Lower lobe of right lung (tissue), 2 donors: ENCODE data around the gene CHST2. TPM values are rescaled to one million over a fixed set of nuclear protein-coding genes. Genes with fewer than 3 reads are reported as not detected.

Experiments
- ATAC-seq, 2 donors: fragments of 200-7000 bp; cut with Tn5 transposase; one replicate each; pipeline ENCODE4 v1.9.1; 2020 to 2022; ENCODE audit warnings: mild to moderate bottlenecking in 2 of 2, moderate library complexity in 2 of 2
- DNase-seq: peaks from one replicate; pipeline ENCODE4 v3.0.0-alpha.2; 2020
- H3K27ac ChIP-seq: fragments of 200-600 bp; one replicate; pipeline ENCODE4 v1.8.0; 2022
- H3K27me3 ChIP-seq: fragments of 200-600 bp; one replicate; pipeline ENCODE4 v1.8.0; 2022; ENCODE audit warnings: low read depth
- H3K36me3 ChIP-seq: fragments of 200-600 bp; one replicate; pipeline ENCODE4 v1.8.0; 2022; ENCODE audit warnings: mild to moderate bottlenecking
- H3K4me1 ChIP-seq: fragments of 200-600 bp; one replicate; pipeline ENCODE4 v1.8.0; 2022
- H3K4me3 ChIP-seq: fragments of 200-600 bp; one replicate; pipeline ENCODE4 v1.8.0; 2022; ENCODE audit warnings: mild to moderate bottlenecking
- H3K9me3 ChIP-seq: fragments of 200-600 bp; one replicate; pipeline ENCODE4 v1.8.0; 2022
- intact Hi-C: fragments of 100-400 bp; cut with DNase I; formaldehyde crosslinking; loops from one replicate; pipeline ENCODE4 v1.11.0; 2022
- total RNA-seq: library from RNA; stranded (reverse); fragmentation: NEBNext Ultra II Directional; extraction: Animal tissue kit (Norgen Biotek cat#: 25700); gene quantifications from one replicate; pipeline ENCODE4 v1.2.1, GENCODE V29; 2021
- TF ChIP-seq, protein P1 (sequence below): fragments of 200-600 bp; IDR thresholded peaks from one replicate; pipeline ENCODE4 v1.8.0; 2022; ENCODE audit warnings: antibody characterized with exemption, mild to moderate bottlenecking
- donor health status: DM: no; HTN: yes; CAD: no; lungs with severe emphysema.

CHST2 gene
- total RNA-seq, 1 donor from 2014 or later: 6.2 TPM

DNA sequence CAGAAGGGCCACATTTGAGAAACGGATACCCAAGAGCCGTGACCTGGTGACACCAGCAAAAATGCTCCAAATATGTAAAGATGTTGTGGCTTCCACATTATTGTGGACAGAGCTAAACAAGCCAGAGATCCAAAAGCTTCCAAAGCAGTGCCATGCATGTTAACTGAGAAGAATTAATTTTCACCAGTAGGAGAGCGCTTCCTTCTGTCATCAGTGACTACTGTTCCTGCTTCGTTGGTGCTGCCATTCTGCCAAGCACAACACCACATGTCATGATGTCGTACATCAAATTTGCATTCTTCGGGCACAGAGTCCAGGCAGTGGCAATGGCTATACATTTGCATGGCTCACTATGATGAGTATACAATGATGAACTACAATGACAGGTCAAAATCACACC is 19.1 kb upstream of the CHST2 start:
- Histone ChIP-seq H3K27me3 (no peaks in the 10 kb centered on the region), H3K27ac (no peak overlapping the region), H3K4me3 (no peak overlapping the region), H3K36me3 (no peaks in the 10 kb centered on the region), H3K9me3 (peaks cover 11% of the 10 kb centered on the region), H3K4me1 (no peaks in the 10 kb centered on the region)
- TF ChIP-seq, protein P1, sequence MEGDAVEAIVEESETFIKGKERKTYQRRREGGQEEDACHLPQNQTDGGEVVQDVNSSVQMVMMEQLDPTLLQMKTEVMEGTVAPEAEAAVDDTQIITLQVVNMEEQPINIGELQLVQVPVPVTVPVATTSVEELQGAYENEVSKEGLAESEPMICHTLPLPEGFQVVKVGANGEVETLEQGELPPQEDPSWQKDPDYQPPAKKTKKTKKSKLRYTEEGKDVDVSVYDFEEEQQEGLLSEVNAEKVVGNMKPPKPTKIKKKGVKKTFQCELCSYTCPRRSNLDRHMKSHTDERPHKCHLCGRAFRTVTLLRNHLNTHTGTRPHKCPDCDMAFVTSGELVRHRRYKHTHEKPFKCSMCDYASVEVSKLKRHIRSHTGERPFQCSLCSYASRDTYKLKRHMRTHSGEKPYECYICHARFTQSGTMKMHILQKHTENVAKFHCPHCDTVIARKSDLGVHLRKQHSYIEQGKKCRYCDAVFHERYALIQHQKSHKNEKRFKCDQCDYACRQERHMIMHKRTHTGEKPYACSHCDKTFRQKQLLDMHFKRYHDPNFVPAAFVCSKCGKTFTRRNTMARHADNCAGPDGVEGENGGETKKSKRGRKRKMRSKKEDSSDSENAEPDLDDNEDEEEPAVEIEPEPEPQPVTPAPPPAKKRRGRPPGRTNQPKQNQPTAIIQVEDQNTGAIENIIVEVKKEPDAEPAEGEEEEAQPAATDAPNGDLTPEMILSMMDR: no peak
- intact Hi-C loops: no loop called here
- no peak for ATAC-seq
- no peak for DNase-seq

DNA sequence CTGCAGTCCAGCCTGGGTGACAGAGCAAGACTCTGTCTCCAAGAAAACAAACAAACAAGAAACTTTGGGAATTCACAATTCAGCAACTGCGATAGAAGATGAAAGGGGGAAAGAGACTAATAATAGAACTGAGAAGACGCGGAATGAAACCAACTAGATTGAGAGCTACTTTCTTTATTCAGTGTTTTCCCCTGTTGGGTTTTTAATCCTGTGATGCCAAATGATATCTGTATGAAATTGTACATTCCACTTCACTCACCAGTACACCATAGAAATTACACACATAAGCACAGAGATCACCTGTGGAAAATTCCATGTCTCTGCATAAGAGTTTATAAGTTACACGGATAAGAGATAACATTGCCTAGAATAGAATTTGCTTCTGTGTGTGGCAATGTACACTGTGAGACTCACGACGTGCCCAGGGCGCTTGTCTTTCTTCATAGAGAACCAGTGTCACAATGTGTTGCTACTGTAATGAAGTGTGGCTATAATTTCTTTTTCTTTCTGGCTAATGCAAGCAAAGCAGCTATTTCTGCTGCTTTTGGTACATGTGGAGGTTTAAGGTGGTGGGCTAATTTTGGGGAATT is 17.7 kb upstream of the CHST2 start:
- DNase-seq: no peak
- Histone ChIP-seq H3K4me1 (no peaks in the 10 kb centered on the region), H3K36me3 (no peaks in the 10 kb centered on the region), H3K9me3 (peaks cover 19% of the 10 kb centered on the region), H3K4me3 (no peak overlapping the region), H3K27me3 (no peaks in the 10 kb centered on the region), H3K27ac (no peak overlapping the region)
- intact Hi-C loops: no loop called here
- ATAC-seq: no peak
- TF ChIP-seq, protein P1: no peak

DNA sequence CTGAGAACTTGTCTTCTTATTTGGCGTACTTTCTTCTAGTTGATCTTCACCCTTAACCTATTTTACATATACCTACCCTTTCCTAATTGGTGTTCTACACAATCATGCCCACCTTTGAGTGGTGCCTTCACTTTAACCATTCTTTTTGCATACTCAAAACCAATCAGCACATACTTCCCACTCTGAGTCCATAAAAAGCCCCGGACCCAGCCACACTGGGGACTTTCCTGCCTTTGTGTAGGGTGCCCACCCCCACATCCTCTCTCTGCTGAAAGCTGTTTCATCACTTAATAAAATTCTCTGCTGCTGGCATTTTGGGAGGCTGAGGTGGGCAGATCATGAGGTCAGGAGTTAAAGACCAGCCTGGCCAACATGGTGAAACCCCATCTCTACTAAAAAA is 15.9 kb upstream of the CHST2 start:
- Histone ChIP-seq H3K36me3 (no peaks in the 10 kb centered on the region), H3K27me3 (no peaks in the 10 kb centered on the region), H3K4me1 (no peaks in the 10 kb centered on the region), H3K4me3 (no peak overlapping the region), H3K27ac (no peak overlapping the region), H3K9me3 (peaks cover 19% of the 10 kb centered on the region)
- intact Hi-C loops: no loop called here
- TF ChIP-seq, protein P1: no peak
- ATAC-seq (no peak), DNase-seq (no peak)

DNA sequence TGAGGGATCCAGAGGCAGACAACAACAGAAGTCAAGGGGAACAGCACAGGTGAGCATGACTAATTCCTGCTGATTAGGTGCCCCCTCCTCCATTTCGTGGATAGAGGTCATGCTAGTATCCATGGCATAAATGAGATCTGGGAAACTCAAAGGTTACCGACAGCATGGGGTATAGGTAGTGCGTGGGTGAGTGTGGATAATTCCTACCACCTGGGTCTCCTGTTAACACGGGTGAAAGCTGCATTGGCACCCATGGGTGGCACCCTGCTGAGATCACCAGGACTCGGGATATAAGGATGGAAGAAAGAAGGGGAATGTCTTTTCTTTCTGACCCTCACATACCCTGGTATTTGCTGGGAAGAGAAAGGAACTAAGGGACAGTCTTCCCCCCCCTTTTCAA is 14.4 kb upstream of the CHST2 start:
- Histone ChIP-seq H3K4me1 (no peaks in the 10 kb centered on the region), H3K27me3 (no peaks in the 10 kb centered on the region), H3K9me3 (peaks cover 19% of the 10 kb centered on the region), H3K4me3 (no peak overlapping the region), H3K36me3 (no peaks in the 10 kb centered on the region), H3K27ac (no peak overlapping the region)
- DNase-seq (no peak), ATAC-seq (no peak)
- intact Hi-C loops: no loop called here
- TF ChIP-seq, protein P1: no peak

DNA sequence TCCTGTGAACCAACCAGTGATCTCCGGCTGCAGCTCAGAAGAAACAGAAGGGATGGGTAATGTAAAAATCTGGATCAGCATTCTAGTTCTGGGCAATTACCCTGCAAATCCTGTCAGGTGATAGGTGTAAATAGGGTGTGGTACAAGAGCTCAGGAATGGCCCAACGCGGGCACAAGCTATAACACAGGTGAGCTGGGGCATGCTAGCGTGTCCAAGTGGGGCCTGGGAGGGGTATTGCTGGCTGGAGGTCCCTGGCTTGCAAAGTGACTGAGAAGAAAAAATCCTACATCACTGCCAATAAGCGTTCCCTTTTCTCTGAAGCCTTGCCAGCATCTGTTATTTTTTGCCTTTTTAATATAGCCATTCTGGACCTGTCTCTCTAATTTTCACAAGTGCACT is 9.7 kb upstream of the CHST2 start:
- no peaks in the 10 kb centered on the region for H3K27me3 ChIP-seq
- no peak for DNase-seq
- no peaks in the 10 kb centered on the region for H3K4me1 ChIP-seq
- H3K27ac ChIP-seq: no peak overlapping the region
- peaks cover 14% of the 10 kb centered on the region for H3K9me3 ChIP-seq
- TF ChIP-seq, protein P1: no peak
- no peaks in the 10 kb centered on the region for H3K36me3 ChIP-seq
- intact Hi-C loops: no loop called here
- H3K4me3 ChIP-seq: no peak overlapping the region
- no peak for ATAC-seq

DNA sequence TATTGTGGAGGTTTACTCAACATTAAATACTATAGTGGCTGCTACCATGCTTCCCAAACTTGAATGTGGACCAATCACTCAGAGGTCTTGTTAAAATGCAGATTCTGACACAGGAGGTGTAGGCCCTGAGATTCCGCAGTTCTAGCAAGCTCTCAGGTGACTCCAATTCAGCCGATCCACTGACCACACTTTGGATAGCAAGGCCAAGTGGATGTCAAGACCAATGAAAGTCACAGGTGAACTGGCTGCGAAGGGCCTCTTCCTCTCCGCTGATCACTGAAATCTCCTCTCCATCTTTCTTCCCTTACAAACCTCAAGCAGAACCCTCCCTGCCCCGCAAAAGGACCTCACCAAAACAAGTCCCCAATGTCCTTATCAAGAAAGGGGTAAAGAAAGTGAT is 9.2 kb upstream of the CHST2 start:
- TF ChIP-seq, protein P1: no peak
- no peak for ATAC-seq
- intact Hi-C loops: no loop called here

More for the DNA sequence above, 9.2 kb upstream of the CHST2 start:
- no peaks in the 10 kb centered on the region for H3K36me3 ChIP-seq
- H3K27me3 ChIP-seq: no peaks in the 10 kb centered on the region
- peaks cover 9% of the 10 kb centered on the region for H3K9me3 ChIP-seq
- no peak overlapping the region for H3K27ac ChIP-seq
- H3K4me1 ChIP-seq: no peaks in the 10 kb centered on the region
- H3K4me3 ChIP-seq: no peak overlapping the region
- DNase-seq: no peak
